PC-9 (cell line): ENCODE data around the gene NSMCE1. TPM values are rescaled to one million over a fixed set of nuclear protein-coding genes. Genes with fewer than 3 reads are reported as not detected.

Experiments used
- BruUV-seq: library from RNA; stranded (reverse); fragments of 400-500 nt; replicated peaks from 2 replicates; lab custom pipeline; 2021; lab: Mats Ljungman, UMichigan
- CTCF ChIA-PET: fragments of 300-600 bp; sonication (Branson Sonifier 250); formaldehyde crosslinking; loops from one replicate; lab custom pipeline; 2022; ENCODE audit warnings: antibody characterized with exemption; lab: Charles Lee
- POLR2A ChIA-PET: fragments of 300-600 bp; sonication (Branson Sonifier 250); formaldehyde crosslinking; loops from one replicate; lab custom pipeline; 2022; ENCODE audit warnings: antibody characterized with exemption; ENCODE audit not compliant: unreplicated experiment; lab: Charles Lee
- DNase-seq, 2 experiments: peaks; one replicate each; pipeline versions ENCODE4 v3.0.0 to v3.0.0-alpha.2; 2015 to 2022; ENCODE audit warnings: mixed read lengths in 1 of 2
- H2AFZ ChIP-seq: fragments of 200-600 bp; sonication (generic); 2 replicates; pipeline ENCODE4 v1.8.1; 2017; ENCODE audit warnings: antibody characterized with exemption
- H3F3A ChIP-seq: fragments of 200-600 bp; sonication (generic); 2 replicates; pipeline ENCODE4 v1.8.1; 2017; ENCODE audit warnings: antibody characterized with exemption, mild to moderate bottlenecking, low read depth; ENCODE audit not compliant: insufficient read depth
- H3K27ac ChIP-seq: fragments of 200-600 bp; sonication (generic); 2 replicates; pipeline ENCODE4 v1.6.1; 2016; ENCODE audit warnings: mixed run types
- H3K27me3 ChIP-seq: fragments of 200-600 bp; sonication (generic); 2 replicates; pipeline ENCODE4 v1.6.1; 2016; ENCODE audit warnings: low read depth, mixed run types; ENCODE audit not compliant: insufficient read depth
- H3K36me3 ChIP-seq: fragments of 200-600 bp; sonication (generic); 2 replicates; pipeline ENCODE4 v1.6.1; 2016; ENCODE audit warnings: low read depth, mixed run types
- H3K4me1 ChIP-seq: fragments of 200-600 bp; sonication (generic); replicated peaks from 2 replicates; pipeline ENCODE4 v1.6.1; 2016; ENCODE audit warnings: mixed run types; ENCODE audit not compliant: insufficient read depth
- H3K4me2 ChIP-seq: fragments of 200-600 bp; sonication (generic); 2 replicates; pipeline ENCODE4 v1.6.1; 2017; ENCODE audit warnings: mixed run types
- H3K4me3 ChIP-seq: fragments of 200-600 bp; sonication (generic); 2 replicates; pipeline ENCODE4 v1.6.1; 2016; ENCODE audit warnings: mixed run types
- H3K79me2 ChIP-seq: fragments of 200-600 bp; sonication (generic); 2 replicates; pipeline ENCODE4 v1.6.1; 2017; ENCODE audit warnings: low read depth, mixed run types
- H3K9me2 ChIP-seq: fragments of 200-600 bp; sonication (generic); 2 replicates; pipeline ENCODE4 v1.8.1; 2017; ENCODE audit warnings: mild to moderate bottlenecking; ENCODE audit not compliant: insufficient read depth
- H3K9me3 ChIP-seq: fragments of 200-600 bp; sonication (generic); 2 replicates; pipeline ENCODE4 v1.8.1; 2016; ENCODE audit warnings: low read depth; ENCODE audit not compliant: insufficient read depth
- H4K20me1 ChIP-seq: fragments of 200-600 bp; sonication (generic); 2 replicates; pipeline ENCODE4 v1.8.1; 2017; ENCODE audit not compliant: insufficient read depth
- EZH2 ChIP-seq: fragments of 200-600 bp; sonication (generic); IDR thresholded peaks from 2 replicates; pipeline ENCODE4 v1.8.0; 2017; ENCODE audit warnings: antibody characterized with exemption, low read depth
- intact Hi-C: fragments of 100-400 bp; cut with micrococcal nuclease; formaldehyde crosslinking; loops from one replicate; pipeline ENCODE4 v1.10.0; 2022; ENCODE audit not compliant: unreplicated experiment
- total RNA-seq: library from RNA; stranded (reverse); gene quantifications from 2 replicates; pipeline ENCODE4 v1.2.3, GENCODE V29; 2021
- TF ChIP-seq, protein P1 (sequence below): fragments of 200-600 bp; sonication (generic); conservative IDR thresholded peaks from 2 replicates; pipeline ENCODE4 v1.6.1; 2017; ENCODE audit warnings: mixed run types, antibody characterized with exemption, mild to moderate bottlenecking, moderate library complexity

NSMCE1 gene
- total RNA-seq, 1 experiment from 2014 or later: 114 TPM

DNA sequence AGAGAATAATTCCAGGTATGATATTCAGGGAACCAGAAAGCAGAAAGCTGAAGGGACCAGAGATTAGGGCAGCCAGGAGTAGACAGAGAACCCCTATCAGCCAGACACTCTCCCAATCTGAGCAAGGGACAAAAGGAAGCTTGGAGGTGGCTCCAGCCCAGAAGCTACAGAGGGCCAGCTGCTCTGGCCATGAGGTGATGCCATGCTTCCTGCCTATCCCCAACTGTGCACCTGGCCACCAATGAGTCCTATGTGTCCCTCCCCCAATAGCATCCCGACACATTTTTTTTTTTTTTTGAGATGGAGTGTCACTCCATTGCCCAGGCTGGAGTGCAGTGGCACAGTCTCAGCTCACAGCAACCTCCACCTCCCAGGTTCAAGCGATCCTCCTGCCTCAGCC is 30.0 kb downstream of the NSMCE1 start:
- Histone ChIP-seq H3K4me3 (no peak overlapping the region), H3F3A (peaks cover 19% of the 10 kb centered on the region), H3K27me3 (no peaks in the 10 kb centered on the region), H3K4me2 (no peak overlapping the region), H3K79me2 (peaks cover 18% of the 10 kb centered on the region; the same call in 1 of the 2 replicates), H2AFZ (no peak overlapping the region), H3K27ac (no peak overlapping the region), H4K20me1 (no peaks in the 10 kb centered on the region), H3K4me1 (peaks cover 28% of the 10 kb centered on the region), H3K9me3 (no peaks in the 10 kb centered on the region), H3K36me3 (peaks cover 4% of the 10 kb centered on the region; the same call in 1 of the 2 replicates), H3K9me2 (no peaks in the 10 kb centered on the region)
- ChIA-PET POLR2A (no interaction called here), CTCF (no interaction called here)
- BruUV-seq: no TSS peak
- TF ChIP-seq EZH2: no peak
- TF ChIP-seq, protein P1, sequence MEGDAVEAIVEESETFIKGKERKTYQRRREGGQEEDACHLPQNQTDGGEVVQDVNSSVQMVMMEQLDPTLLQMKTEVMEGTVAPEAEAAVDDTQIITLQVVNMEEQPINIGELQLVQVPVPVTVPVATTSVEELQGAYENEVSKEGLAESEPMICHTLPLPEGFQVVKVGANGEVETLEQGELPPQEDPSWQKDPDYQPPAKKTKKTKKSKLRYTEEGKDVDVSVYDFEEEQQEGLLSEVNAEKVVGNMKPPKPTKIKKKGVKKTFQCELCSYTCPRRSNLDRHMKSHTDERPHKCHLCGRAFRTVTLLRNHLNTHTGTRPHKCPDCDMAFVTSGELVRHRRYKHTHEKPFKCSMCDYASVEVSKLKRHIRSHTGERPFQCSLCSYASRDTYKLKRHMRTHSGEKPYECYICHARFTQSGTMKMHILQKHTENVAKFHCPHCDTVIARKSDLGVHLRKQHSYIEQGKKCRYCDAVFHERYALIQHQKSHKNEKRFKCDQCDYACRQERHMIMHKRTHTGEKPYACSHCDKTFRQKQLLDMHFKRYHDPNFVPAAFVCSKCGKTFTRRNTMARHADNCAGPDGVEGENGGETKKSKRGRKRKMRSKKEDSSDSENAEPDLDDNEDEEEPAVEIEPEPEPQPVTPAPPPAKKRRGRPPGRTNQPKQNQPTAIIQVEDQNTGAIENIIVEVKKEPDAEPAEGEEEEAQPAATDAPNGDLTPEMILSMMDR: no peak
- intact Hi-C loops: no loop called here
- no peak for DNase-seq

DNA sequence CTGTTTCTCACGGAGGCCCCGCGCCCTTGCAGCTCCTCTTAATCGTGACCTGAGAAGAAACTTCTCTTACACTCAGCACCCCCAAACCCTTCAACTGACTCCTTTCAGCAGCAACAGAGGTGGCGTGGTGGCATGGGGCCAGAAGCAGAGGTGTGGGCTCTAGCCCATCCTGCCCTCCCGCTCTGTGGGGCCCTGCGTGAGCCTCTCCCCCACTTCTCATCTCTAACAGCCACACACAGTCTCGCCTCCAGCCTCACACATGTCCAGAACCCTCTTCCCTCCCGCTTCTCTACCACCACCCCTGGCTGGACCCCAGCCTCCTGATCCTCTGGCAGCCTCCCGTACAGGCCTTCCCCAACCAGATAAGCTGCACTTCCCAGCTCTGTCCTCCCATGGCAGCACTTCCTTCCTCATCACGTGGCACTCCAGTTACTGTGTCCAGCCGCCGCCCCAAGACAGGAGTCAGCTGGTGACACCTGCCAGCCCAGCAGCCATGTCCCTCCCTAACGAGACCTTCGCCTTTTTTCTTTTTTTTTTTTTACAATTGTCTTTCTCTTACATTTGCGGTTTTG is 30.5 kb downstream of the NSMCE1 start:
- Histone ChIP-seq H3K36me3 (peaks cover 4% of the 10 kb centered on the region; the same call in 1 of the 2 replicates), H3F3A (peaks cover 19% of the 10 kb centered on the region), H3K9me3 (no peaks in the 10 kb centered on the region), H3K79me2 (peaks cover 18% of the 10 kb centered on the region; the same call in 1 of the 2 replicates), H3K4me2 (no peak overlapping the region), H3K4me3 (no peak overlapping the region), H4K20me1 (no peaks in the 10 kb centered on the region), H3K27ac (no peak overlapping the region), H3K27me3 (no peaks in the 10 kb centered on the region), H2AFZ (no peak overlapping the region), H3K9me2 (no peaks in the 10 kb centered on the region), H3K4me1 (peaks cover 24% of the 10 kb centered on the region)
- TF ChIP-seq EZH2: no peak
- TF ChIP-seq, protein P1: no peak
- POLR2A ChIA-PET: no interaction called here
- CTCF ChIA-PET: no interaction called here
- no TSS peak for BruUV-seq
- intact Hi-C loops: no loop called here
- no peak for DNase-seq

DNA sequence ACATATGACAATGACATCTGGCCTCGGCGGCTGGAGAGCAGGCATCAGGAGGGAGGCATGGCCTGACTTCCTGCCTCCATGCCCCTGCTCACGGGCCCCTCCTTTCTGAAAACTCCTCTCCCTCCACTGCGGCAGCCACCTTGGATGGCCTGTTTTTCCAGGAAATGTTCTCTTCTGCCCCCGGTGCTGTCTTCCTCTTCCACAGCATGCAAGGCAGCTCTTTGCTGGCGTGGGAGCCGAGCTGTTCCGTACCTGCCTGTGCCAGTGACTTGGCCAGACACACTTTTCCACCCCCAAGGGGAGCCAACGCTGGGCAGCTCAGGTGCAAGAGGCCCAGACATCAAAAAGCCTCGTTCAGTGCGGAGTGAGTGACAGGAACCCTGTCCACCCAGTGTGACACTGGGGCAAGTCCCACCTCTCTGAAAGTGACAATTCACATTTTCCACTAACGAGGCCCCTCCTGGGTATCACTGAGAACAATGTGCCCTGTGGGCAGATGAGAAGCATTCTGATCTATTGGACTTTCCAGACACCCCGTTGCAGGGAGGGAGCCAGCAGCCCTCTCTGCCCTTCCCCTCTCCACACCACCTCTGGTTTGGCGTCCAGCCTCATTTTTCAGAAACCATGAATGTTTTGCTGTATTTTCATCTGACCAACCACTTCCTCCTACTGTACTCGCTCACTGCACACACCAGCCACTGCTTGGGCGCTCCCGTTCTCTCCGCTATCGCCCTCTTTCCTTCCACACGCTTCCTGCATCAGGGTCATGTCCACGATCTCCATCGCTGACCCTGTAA is 31.2 kb downstream of the NSMCE1 start:
- Histone ChIP-seq H3F3A (peaks cover 13% of the 10 kb centered on the region), H2AFZ (no peak overlapping the region), H3K36me3 (peaks cover 10% of the 10 kb centered on the region; the same call in 1 of the 2 replicates), H3K27ac (no peak overlapping the region), H3K9me3 (no peaks in the 10 kb centered on the region), H3K9me2 (no peaks in the 10 kb centered on the region), H3K27me3 (no peaks in the 10 kb centered on the region), H3K4me3 (no peak overlapping the region), H3K4me1 (peaks cover 17% of the 10 kb centered on the region), H3K79me2 (peaks cover 15% of the 10 kb centered on the region; the same call in 1 of the 2 replicates), H3K4me2 (no peak overlapping the region), H4K20me1 (no peaks in the 10 kb centered on the region)
- TF ChIP-seq, protein P1: no peak
- TF ChIP-seq EZH2: no peak
- no peak for DNase-seq
- intact Hi-C loops: no loop called here
- ChIA-PET CTCF (no interaction called here), POLR2A (interaction anchor here (0.6 kb wide), 1 partner anchor 42 kb away, joined by 4 read pairs; no protein-coding TSS in a partner anchor)
- BruUV-seq: no TSS peak
